Measurements from ENCODE around the gene POLH.
"Not testable (repeated sequence)": the region's sequence is repeated elsewhere in the genome, so short reads cannot be mapped to it uniquely, and the experiment has no call there.

POLH gene

DNA sequence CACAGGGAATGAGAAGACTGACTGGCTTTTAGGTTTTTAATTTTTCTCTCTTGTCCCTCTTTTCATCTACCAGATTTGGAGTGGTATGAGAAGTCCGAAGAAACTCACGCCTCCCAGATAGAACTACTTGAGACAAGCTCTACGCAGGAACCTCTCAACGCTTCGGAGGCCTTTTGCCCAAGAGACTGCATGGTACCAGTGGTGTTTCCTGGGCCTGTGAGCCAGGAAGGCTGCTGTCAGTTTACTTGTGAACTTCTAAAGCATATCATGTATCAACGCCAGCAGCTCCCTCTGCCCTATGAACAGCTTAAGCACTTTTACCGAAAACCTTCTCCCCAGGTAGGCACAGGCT, 60.3 kb downstream of the POLH start:
- TF ChIP-seq ZFX (IDR thresholded peaks at IDR 0.05), result no peak
- TF ChIP-seq CTCF (conservative IDR thresholded peaks at IDR 0.05), result no peak
- H3K27ac ChIP-seq, result peak overlapping the region; percentile 83

GRCh38 chr6:43639984-43640800, 64.2 kb downstream of the POLH start:
- no peak overlapping the region for H3K27ac ChIP-seq
- TF ChIP-seq CTCF (conservative IDR thresholded peaks at IDR 0.05) (no peak), ZFX (IDR thresholded peaks at IDR 0.05) (no peak)

DNA sequence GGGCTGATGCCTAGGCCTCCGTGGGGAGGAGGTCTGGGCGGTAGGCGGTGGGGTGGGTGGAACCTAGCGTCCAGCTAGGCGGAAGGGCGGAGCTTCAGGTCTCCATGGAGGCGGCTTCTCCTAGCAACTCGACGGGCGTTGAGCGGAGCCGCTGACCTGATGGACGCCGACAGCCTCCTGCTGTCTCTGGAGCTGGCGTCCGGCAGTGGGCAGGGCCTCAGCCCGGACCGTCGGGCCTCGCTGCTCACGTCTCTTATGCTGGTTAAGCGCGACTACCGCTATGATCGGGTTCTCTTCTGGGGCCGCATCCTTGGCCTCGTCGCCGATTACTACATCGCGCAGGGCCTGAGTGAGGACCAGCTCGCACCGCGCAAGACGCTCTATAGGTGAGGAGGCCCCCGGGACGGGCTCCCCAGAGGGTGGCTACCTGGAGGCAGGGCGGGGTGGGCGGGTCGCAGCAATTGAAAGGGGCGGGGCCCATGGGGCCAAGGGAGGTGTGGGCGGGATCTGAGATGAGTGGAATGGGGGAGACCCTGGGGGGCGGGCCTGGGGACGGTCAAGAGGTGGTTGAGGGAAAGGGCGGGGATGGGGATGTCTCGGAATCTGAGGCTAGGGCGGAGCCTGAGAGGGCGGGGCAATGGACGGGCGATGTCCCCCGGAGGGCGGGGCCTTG, 69.1 kb downstream of the POLH start, which contains the start of gene RSPH9:
TSS of gene RSPH9 (plus strand) at position 97 of the 673 bp plus-strand sequence. CDS start at position 160, 63 bp downstream.
- TF ChIP-seq ZFX (IDR thresholded peaks at IDR 0.05) (no peak), CTCF (conservative IDR thresholded peaks at IDR 0.05) (no peak)
- H3K27ac ChIP-seq, result no peak within 1 kb of the TSS

DNA sequence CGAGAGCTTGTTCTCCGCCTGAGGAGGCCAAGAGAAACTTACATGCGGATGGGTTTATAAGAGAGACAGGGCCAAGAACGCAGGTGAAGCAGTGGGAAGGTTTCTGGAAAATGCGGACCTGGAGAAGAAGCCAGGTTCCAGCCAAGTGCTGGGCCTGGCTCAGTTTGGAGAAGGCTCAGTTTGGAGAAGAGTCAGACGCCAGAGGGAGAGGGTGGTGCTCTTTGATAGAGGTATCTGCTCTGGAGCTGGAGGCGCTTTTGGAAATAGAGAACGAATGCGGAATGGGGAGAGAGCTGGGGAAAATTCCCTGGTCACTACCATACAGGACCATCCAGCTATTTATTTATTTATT, 69.6 kb downstream of the POLH start:
- H3K27ac ChIP-seq, result no peak overlapping the region
- no peak for TF ChIP-seq ZFX (IDR thresholded peaks at IDR 0.05)
- TF ChIP-seq CTCF (conservative IDR thresholded peaks at IDR 0.05), result no peak

GRCh38 chr6:43647613-43648012, 71.6 kb downstream of the POLH start:
- no peak overlapping the region for H3K27ac ChIP-seq
- TF ChIP-seq ZFX (IDR thresholded peaks at IDR 0.05) (no peak), CTCF (conservative IDR thresholded peaks at IDR 0.05) (no peak)

DNA sequence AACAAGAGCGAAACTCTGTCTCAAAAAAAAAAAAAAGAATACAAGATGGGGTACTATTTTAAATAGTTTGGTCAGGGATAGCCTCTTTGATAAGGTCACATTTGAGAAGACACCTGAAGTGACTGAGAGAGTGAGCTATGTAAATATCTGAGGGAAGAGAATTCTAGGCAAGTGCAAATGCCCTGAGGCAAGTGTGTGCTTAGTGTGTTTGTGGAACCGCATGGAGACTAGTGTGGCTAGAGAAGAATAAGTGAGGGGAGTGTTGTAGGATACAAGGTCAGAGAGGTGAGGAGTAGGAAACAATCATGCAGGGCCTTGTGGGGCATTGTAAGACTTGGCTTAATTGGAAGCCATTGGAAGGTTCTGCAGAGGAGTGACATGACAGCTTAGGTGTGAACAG, 72.3 kb downstream of the POLH start:
- TF ChIP-seq ZFX (IDR thresholded peaks at IDR 0.05) (no peak), CTCF (conservative IDR thresholded peaks at IDR 0.05) (no peak)
- no peak overlapping the region for H3K27ac ChIP-seq

DNA sequence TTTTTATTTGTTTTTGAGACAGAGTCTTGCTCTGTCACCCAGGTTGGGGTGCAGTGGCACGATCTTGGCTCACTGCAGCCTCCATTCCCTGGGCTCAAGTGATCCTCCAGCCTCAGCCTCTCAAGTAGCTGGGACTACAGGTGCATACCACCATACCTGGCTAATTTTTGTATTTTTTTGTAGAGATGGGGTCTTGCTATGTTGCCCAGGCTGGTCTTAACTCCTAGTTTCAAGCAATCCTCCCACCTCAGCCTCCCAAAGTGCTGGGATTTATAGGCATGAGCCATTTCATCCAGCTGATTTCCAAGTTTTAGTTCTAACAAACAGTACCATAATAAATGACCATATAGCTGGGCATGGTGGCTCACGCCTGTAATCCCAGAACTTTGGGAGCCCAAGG, 76.8 kb downstream of the POLH start:
- H3K27ac ChIP-seq, result not testable (repeated sequence)

All from C4-2B (cell line).